K562 (cell line): Measurements from ENCODE around the gene RSPRY1. TPM values are rescaled to one million over a fixed set of nuclear protein-coding genes. Genes with fewer than 3 reads are reported as not detected.

Source experiments
- ATAC-seq: fragments of 200-7000 bp; cut with Tn5 transposase; 3 replicates; pipeline ENCODE4 v1.9.1; 2020; ENCODE audit warnings: moderate library complexity
- BruUV-seq: library from RNA; stranded (reverse); fragments of 400-500 nt; replicated peaks from 2 replicates; lab custom pipeline; 2021; lab: Mats Ljungman, UMichigan
- CTCF ChIA-PET: fragments of 300-600 bp; formaldehyde crosslinking; extraction: SDS; loops from one replicate; lab custom pipeline; 2021; ENCODE audit warnings: low intra/inter-chr PET ratio; lab: Yijun Ruan, JAX
- POLR2A ChIA-PET: fragments of 300-600, 350-650 bp; sonication (Branson Sonifier 250); formaldehyde crosslinking; extraction: SDS; loops from one replicate; lab custom pipeline; 2021; ENCODE audit warnings: antibody characterized with exemption, inconsistent platforms; lab: Yijun Ruan, JAX
- DNase-seq, 4 experiments: peaks; one replicate each; pipeline versions ENCODE4 v3.0.0 to v3.0.0-alpha.2; 2011 to 2018; ENCODE audit warnings: low spot score in 3 of 4, mixed read lengths in 3 of 4; ENCODE audit errors: extremely low read depth in 1 of 4
- FAIRE-seq: peaks from 2 replicates; lab custom pipeline; 2011; peaks lifted over from hg19 to GRCh38; lab: Jason Lieb, UNC
- H2AFZ ChIP-seq: 2 replicates; pipeline ENCODE4 v1.6.0; 2011; ENCODE audit warnings: low read depth, low read length, control low read depth, inconsistent platforms
- H3K27ac ChIP-seq: fragments of 200-600 bp; 3 replicates; pipeline ENCODE4 v1.8.0; 2011; ENCODE audit warnings: low read depth, mild to moderate bottlenecking, control low read depth, inconsistent platforms, low read length, moderate library complexity, mixed read lengths; ENCODE audit errors: extremely low read depth
- H3K27me3 ChIP-seq, 2 experiments: fragments of 300-600 bp in 1 of 2; 2 replicates in 1 of 2; 3 replicates in 1 of 2; pipeline versions ENCODE4 v1.6.0 to v1.8.0; 2011; ENCODE audit warnings: inconsistent platforms in 2 of 2, low read length in 2 of 2, mild to moderate bottlenecking in 1 of 2, mixed read lengths in 1 of 2, moderate library complexity in 1 of 2; ENCODE audit not compliant: control insufficient read depth in 2 of 2, insufficient read depth in 2 of 2
- H3K36me3 ChIP-seq: fragments of 300-600 bp; 3 replicates; pipeline ENCODE4 v1.8.0; 2011; ENCODE audit warnings: mild to moderate bottlenecking, low read length, inconsistent platforms; ENCODE audit not compliant: control insufficient read depth, insufficient read depth
- H3K4me1 ChIP-seq, 2 experiments: fragments of 200-600 bp in 1 of 2; replicated peaks in 1 of 2; 2 replicates in 1 of 2; 3 replicates in 1 of 2; pipeline versions ENCODE4 v1.5.1 to v1.8.0; 2011; ENCODE audit warnings: inconsistent platforms in 2 of 2, low read length in 2 of 2, mild to moderate bottlenecking in 1 of 2, mixed read lengths in 1 of 2, moderate library complexity in 1 of 2; ENCODE audit not compliant: control insufficient read depth in 2 of 2, insufficient read depth in 2 of 2
- H3K4me2 ChIP-seq: 2 replicates; pipeline ENCODE4 v1.6.1; 2011; ENCODE audit warnings: low read length, control low read depth, inconsistent platforms, mixed read lengths; ENCODE audit not compliant: insufficient read depth
- H3K4me3 ChIP-seq: fragments of 200-600 bp; sonication (generic), shearing (Covaris generic); 2 replicates; pipeline ENCODE4 v1.5.1; 2016; ENCODE audit warnings: control low read depth, inconsistent platforms
- H3K79me2 ChIP-seq: fragments of 200-600 bp; 3 replicates; pipeline ENCODE4 v1.8.0; 2011; ENCODE audit warnings: low read length, inconsistent platforms; ENCODE audit not compliant: control insufficient read depth, insufficient read depth
- H3K9ac ChIP-seq, 2 experiments: 2 replicates each; pipeline versions ENCODE4 v1.6.0 to v1.6.1; 2011; ENCODE audit warnings: low read depth in 2 of 2, low read length in 2 of 2, control low read depth in 1 of 2, inconsistent platforms in 1 of 2, mild to moderate bottlenecking in 1 of 2, mixed read lengths in 1 of 2; ENCODE audit not compliant: insufficient read depth in 1 of 2
- H3K9me1 ChIP-seq: one replicate; pipeline ENCODE4 v1.6.0; 2011; ENCODE audit warnings: inconsistent platforms, mild to moderate bottlenecking, low read length, moderate library complexity; ENCODE audit not compliant: control insufficient read depth, insufficient read depth
- H3K9me3 ChIP-seq: replicated peaks from 2 replicates; pipeline ENCODE4 v1.5.1; 2011; ENCODE audit warnings: low read depth, low read length, inconsistent platforms; ENCODE audit not compliant: control insufficient read depth, insufficient read depth
- H4K20me1 ChIP-seq: replicated peaks from 2 replicates; pipeline ENCODE4 v1.6.1; 2011; ENCODE audit warnings: low read length, inconsistent platforms, mixed read lengths; ENCODE audit not compliant: control insufficient read depth, insufficient read depth
- KAT8 ChIP-seq: fragments of 450-650 bp; IDR thresholded peaks from 2 replicates; pipeline ENCODE4 v1.6.1; 2016; ENCODE audit warnings: low read depth, mild to moderate bottlenecking
- MAFF ChIP-seq: IDR thresholded peaks from 2 replicates; pipeline ENCODE4 v1.6.1; 2012; ENCODE audit warnings: low read length, improper control_type of control experiment
- MAZ ChIP-seq, 2 experiments: fragments of 450-650 bp in 1 of 2; sonication (generic) in 1 of 2; formaldehyde crosslinking; IDR thresholded peaks in 1 of 2; conservative IDR thresholded peaks in 1 of 2; 2 replicates each; pipeline versions ENCODE4 v1.4.0 to v1.5.0; 2020; ENCODE audit warnings: mild to moderate bottlenecking in 1 of 2, missing genetic modification reagents in 1 of 2
- SIN3B ChIP-seq: fragments of 450-650 bp; IDR thresholded peaks from 2 replicates; pipeline ENCODE4 v1.6.1; 2017; ENCODE audit warnings: low read depth, mild to moderate bottlenecking, moderate library complexity
- SREBF1 ChIP-seq: fragments of 150-350 bp; IDR thresholded peaks from 2 replicates; pipeline ENCODE4 v1.6.1; 2014; ENCODE audit warnings: antibody characterized with exemption, low read depth, low read length, borderline replicate concordance
- ZC3H8 ChIP-seq: fragments of 450-650 bp; IDR thresholded peaks from 2 replicates; pipeline ENCODE4 v1.6.1; 2017
- ZNF316 ChIP-seq: fragments of 450-650 bp; IDR thresholded peaks from 2 replicates; pipeline ENCODE4 v1.6.1; 2016
- WGBS: fragments of 100-300 bp; shearing (Covaris generic); methylation state at CpG from one replicate; pipeline ENCODE4 v1.1.6; 2016; ENCODE audit warnings: low coverage, mixed read lengths; ENCODE audit not compliant: insufficient coverage; ENCODE audit errors: missing lambda C conversion rate; 5-methylcytosine and 5-hydroxymethylcytosine counted together
- in situ Hi-C: fragments of 300-500 bp; cut with MboI; formaldehyde crosslinking; loops from 4 replicates; pipeline ENCODE4 v1.15.0; 2018; ENCODE audit warnings: inconsistent platforms, mixed read lengths
- intact Hi-C: fragments of 100-400 bp; cut with micrococcal nuclease; formaldehyde crosslinking; loops from 2 replicates; pipeline ENCODE4 v1.14.2; 2022
- polyA plus RNA-seq, 8 experiments: library from polyadenylated mRNA; depleted of rRNA in 4 of 8; stranded (reverse) in 5 of 8; unstranded in 3 of 8; fragments of >200 nt; fragmentation: Nextera tagmentation in 2 of 8; fragmentation: Illumina TruSeq in 1 of 8; extraction: Ambion mirVana in 2 of 8; extraction: Trizol in 1 of 8; gene quantifications; 2 replicates each; pipeline versions ENCODE4 v1.2.1 to v1.2.3, GENCODE V29; 2011 to 2014; ENCODE audit warnings: inconsistent platforms in 1 of 8, missing spikeins in 1 of 8
- total RNA-seq, 7 experiments: library from RNA; depleted of rRNA in 6 of 7; stranded (reverse); fragments of >200 nt in 6 of 7; fragmentation: Illumina TruSeq in 2 of 7; extraction: Trizol in 2 of 7; gene quantifications; 2 replicates each; pipeline versions ENCODE4 v1.2.1 to v1.2.3, GENCODE V29; 2011 to 2021; ENCODE audit warnings: low replicate concordance in 1 of 7
- TF ChIP-seq, protein P1 (sequence below): sonication (generic); formaldehyde crosslinking; IDR thresholded peaks from 2 replicates; pipeline ENCODE4 v1.8.0; 2022; ENCODE audit warnings: missing genetic modification reagents, mild to moderate bottlenecking, moderate library complexity, borderline replicate concordance
- TF ChIP-seq, protein P2 (sequence below): fragments of 150-350 bp; conservative IDR thresholded peaks from 2 replicates; pipeline ENCODE4 v1.6.1; 2014; ENCODE audit warnings: low read length
- TF ChIP-seq, protein P3 (sequence below): sonication (generic); formaldehyde crosslinking; IDR thresholded peaks from 2 replicates; pipeline ENCODE4 v1.8.1; 2023; ENCODE audit warnings: missing genetic modification reagents, mild to moderate bottlenecking, borderline replicate concordance
- TF ChIP-seq, protein P4 (sequence below): sonication (generic); formaldehyde crosslinking; IDR thresholded peaks from 2 replicates; pipeline ENCODE4 v1.8.0; 2022; ENCODE audit warnings: missing genetic modification reagents, mild to moderate bottlenecking, borderline replicate concordance

The RSPRY1 gene
- total and polyA plus RNA-seq, 9 of the 15 experiments (the other 6 are each of a cell fraction or from before 2014, with no cell fraction given), result 10.2 to 27.8 (median 20.8) TPM

DNA sequence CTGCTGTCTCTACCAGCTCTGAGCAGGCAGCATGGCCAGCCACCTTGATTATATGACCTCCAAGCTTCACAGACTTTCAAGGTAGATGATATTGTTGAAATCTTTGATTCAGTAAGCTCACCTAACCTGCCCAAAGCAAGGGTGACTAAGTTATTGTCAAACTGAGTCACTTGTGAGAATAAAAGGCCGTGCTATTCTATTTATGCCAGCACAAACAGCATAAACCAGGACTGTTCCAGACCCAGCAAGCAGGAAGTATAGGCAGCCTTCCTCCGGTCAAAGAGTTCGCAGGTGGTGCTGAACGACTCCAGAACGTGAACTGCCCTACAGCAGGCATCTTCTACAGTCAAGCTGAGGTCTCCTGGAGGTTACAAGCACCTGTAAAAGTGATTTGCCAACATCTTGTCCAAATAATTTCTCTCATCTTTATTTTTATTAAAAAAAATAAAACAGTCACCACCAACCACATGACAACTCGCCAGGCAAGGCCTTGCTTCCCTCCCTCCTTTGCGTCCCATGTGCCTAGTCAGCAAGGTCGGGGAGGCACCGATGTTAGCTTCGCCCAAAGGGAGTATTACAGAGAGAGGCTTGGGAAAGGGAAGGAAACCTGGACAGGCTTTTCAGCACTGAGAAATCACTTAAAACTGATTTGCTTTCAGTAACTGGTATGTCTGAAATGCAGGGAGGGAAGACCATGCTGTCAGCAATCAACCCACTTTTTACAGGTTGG is 69.7 kb downstream of the RSPRY1 start:
- intact Hi-C loops, result no loop called here
- Histone ChIP-seq H3K4me1 (peaks cover 12 to 17% of the 10 kb centered on the region in 2 experiments; a peak in 4 of 5 replicates), H3K27me3 (no peaks in the 10 kb centered on the region), H3K4me2 (no peak overlapping the region), H2AFZ (no peak overlapping the region), H3K9me3 (no peaks in the 10 kb centered on the region), H4K20me1 (no peaks in the 10 kb centered on the region), H3K27ac (no peak overlapping the region), H3K9me1 (no peaks in the 10 kb centered on the region), H3K79me2 (no peaks in the 10 kb centered on the region), H3K4me3 (no peak overlapping the region), H3K36me3 (peaks cover 13% of the 10 kb centered on the region; the same call in 2 of the 3 replicates), H3K9ac (no peak overlapping the region; a peak in 1 of 4 replicates)
- 86% methylated on average over 10 of the region's 10 CpGs for WGBS
- no TSS peak for BruUV-seq
- ChIA-PET POLR2A (interaction anchor here (0.7 to 2.4 kb wide), 3 partner anchors 9 to 12 kb away, joined by 3 to 15 read pairs (median 3); no protein-coding TSS in a partner anchor), CTCF (no interaction called here)
- FAIRE-seq (no peak), ATAC-seq (no peak), DNase-seq (no peak)
- in situ Hi-C loops, result no loop called here
- TF ChIP-seq, protein P1, sequence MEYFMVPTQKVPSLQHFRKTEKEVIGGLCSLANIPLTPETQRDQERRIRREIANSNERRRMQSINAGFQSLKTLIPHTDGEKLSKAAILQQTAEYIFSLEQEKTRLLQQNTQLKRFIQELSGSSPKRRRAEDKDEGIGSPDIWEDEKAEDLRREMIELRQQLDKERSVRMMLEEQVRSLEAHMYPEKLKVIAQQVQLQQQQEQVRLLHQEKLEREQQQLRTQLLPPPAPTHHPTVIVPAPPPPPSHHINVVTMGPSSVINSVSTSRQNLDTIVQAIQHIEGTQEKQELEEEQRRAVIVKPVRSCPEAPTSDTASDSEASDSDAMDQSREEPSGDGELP (CRISPR knock-in tag), result no peak
- TF ChIP-seq SREBF1, result no peak
- TF ChIP-seq, protein P2, sequence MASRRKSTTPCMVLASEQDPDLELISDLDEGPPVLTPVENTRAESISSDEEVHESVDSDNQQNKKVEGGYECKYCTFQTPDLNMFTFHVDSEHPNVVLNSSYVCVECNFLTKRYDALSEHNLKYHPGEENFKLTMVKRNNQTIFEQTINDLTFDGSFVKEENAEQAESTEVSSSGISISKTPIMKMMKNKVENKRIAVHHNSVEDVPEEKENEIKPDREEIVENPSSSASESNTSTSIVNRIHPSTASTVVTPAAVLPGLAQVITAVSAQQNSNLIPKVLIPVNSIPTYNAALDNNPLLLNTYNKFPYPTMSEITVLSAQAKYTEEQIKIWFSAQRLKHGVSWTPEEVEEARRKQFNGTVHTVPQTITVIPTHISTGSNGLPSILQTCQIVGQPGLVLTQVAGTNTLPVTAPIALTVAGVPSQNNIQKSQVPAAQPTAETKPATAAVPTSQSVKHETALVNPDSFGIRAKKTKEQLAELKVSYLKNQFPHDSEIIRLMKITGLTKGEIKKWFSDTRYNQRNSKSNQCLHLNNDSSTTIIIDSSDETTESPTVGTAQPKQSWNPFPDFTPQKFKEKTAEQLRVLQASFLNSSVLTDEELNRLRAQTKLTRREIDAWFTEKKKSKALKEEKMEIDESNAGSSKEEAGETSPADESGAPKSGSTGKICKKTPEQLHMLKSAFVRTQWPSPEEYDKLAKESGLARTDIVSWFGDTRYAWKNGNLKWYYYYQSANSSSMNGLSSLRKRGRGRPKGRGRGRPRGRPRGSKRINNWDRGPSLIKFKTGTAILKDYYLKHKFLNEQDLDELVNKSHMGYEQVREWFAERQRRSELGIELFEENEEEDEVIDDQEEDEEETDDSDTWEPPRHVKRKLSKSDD, result no peak
- TF ChIP-seq, protein P3, sequence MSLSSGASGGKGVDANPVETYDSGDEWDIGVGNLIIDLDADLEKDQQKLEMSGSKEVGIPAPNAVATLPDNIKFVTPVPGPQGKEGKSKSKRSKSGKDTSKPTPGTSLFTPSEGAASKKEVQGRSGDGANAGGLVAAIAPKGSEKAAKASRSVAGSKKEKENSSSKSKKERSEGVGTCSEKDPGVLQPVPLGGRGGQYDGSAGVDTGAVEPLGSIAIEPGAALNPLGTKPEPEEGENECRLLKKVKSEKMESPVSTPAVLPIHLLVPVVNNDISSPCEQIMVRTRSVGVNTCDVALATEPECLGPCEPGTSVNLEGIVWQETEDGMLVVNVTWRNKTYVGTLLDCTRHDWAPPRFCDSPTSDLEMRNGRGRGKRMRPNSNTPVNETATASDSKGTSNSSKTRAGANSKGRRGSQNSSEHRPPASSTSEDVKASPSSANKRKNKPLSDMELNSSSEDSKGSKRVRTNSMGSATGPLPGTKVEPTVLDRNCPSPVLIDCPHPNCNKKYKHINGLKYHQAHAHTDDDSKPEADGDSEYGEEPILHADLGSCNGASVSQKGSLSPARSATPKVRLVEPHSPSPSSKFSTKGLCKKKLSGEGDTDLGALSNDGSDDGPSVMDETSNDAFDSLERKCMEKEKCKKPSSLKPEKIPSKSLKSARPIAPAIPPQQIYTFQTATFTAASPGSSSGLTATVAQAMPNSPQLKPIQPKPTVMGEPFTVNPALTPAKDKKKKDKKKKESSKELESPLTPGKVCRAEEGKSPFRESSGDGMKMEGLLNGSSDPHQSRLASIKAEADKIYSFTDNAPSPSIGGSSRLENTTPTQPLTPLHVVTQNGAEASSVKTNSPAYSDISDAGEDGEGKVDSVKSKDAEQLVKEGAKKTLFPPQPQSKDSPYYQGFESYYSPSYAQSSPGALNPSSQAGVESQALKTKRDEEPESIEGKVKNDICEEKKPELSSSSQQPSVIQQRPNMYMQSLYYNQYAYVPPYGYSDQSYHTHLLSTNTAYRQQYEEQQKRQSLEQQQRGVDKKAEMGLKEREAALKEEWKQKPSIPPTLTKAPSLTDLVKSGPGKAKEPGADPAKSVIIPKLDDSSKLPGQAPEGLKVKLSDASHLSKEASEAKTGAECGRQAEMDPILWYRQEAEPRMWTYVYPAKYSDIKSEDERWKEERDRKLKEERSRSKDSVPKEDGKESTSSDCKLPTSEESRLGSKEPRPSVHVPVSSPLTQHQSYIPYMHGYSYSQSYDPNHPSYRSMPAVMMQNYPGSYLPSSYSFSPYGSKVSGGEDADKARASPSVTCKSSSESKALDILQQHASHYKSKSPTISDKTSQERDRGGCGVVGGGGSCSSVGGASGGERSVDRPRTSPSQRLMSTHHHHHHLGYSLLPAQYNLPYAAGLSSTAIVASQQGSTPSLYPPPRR (CRISPR knock-in tag), result no peak
- no peak for TF ChIP-seq SIN3B
- no peak for TF ChIP-seq MAZ (CRISPR knock-in tag; conservative IDR thresholded peaks at IDR 0.05 in 1 of 2, IDR thresholded peaks at IDR 0.05 in 1 of 2)
- no peak for TF ChIP-seq ZNF316
- TF ChIP-seq, protein P4, sequence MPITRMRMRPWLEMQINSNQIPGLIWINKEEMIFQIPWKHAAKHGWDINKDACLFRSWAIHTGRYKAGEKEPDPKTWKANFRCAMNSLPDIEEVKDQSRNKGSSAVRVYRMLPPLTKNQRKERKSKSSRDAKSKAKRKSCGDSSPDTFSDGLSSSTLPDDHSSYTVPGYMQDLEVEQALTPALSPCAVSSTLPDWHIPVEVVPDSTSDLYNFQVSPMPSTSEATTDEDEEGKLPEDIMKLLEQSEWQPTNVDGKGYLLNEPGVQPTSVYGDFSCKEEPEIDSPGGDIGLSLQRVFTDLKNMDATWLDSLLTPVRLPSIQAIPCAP (CRISPR knock-in tag), result no peak
- no peak for TF ChIP-seq MAFF
- TF ChIP-seq KAT8, result no peak
- no peak for TF ChIP-seq ZC3H8
